ENCODE results near the gene MTMR10. TPM values are rescaled to one million over a fixed set of nuclear protein-coding genes. Genes with fewer than 3 reads are reported as not detected.

Gene MTMR10
- total RNA-seq, 2 experiments from 2014 or later = 9.7 to 10.5 TPM

DNA sequence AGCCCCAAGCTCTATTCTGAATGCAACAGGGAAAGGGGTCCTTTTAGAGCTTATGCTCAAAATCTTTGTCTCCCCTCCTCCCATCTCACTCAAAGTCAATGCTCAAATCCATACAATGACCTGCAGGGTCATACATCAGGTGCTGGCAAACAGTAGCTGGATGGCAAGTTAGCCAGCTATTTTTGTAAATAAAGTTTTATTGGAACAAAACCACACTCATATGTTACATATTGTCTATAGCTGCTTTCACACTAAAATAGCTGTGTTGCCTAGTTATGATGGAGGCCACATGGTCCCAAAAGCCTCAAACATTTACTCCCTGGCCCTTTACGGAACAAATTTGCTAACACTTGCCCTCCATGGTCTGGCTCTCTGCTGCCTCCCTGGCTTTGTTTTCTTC is 89.5 kb downstream of the MTMR10 start:
- Mint-ChIP-seq H3K9me3 (peaks cover 3% of the 10 kb centered on the region), H3K4me1 (ENCODE audit: low read depth) (peaks cover 28% of the 10 kb centered on the region), H3K4me3 (no peak overlapping the region), H3K36me3 (ENCODE audit: low read depth) (peaks cover 17% of the 10 kb centered on the region), H3K27me3 (ENCODE audit: low read depth) (no peaks in the 10 kb centered on the region), H3K27ac (no peak overlapping the region)
- no peak for DNase-seq
- CTCF ChIA-PET = interaction anchor here (2.4 kb wide), 1 partner anchor 227 kb away, joined by 6 read pairs; no protein-coding TSS in a partner anchor
- intact Hi-C loops (cut with micrococcal nuclease) = loop anchor here (5.0 kb wide), 1 partner anchor 585 kb away; no protein-coding TSS in a partner anchor

DNA sequence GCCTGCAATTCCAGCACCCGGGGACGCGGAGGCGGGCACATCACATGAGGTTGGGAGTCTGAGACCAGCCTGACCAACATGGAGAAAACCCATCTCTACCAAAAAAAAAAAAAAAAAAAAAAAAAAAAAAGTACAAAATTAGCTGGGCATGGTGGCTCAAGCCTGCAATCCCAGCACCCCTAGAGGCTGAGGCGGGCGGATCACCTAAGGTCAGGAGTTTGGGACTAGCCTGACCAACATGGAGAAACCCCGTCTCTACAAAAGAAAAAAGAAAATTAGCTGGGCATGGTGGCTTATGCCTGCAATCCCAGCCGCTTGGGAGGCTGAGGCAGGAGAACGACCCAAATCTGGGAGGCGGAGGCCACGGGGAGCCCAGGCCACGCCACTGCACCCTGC is 95.2 kb downstream of the MTMR10 start:
- Mint-ChIP-seq H3K27ac (no peak overlapping the region), H3K4me3 (no peak overlapping the region), H3K27me3 (ENCODE audit: low read depth) (peaks cover 1% of the 10 kb centered on the region), H3K36me3 (ENCODE audit: low read depth) (no peaks in the 10 kb centered on the region), H3K9me3 (no peaks in the 10 kb centered on the region), H3K4me1 (ENCODE audit: low read depth) (peaks cover 4% of the 10 kb centered on the region)
- intact Hi-C loops (cut with micrococcal nuclease) = no loop called here
- CTCF ChIA-PET = interaction anchor here (0.6 to 0.7 kb wide), 2 partner anchors 12 to 21 kb away, joined by 3 to 4 read pairs; no protein-coding TSS in a partner anchor
- no peak for DNase-seq

DNA sequence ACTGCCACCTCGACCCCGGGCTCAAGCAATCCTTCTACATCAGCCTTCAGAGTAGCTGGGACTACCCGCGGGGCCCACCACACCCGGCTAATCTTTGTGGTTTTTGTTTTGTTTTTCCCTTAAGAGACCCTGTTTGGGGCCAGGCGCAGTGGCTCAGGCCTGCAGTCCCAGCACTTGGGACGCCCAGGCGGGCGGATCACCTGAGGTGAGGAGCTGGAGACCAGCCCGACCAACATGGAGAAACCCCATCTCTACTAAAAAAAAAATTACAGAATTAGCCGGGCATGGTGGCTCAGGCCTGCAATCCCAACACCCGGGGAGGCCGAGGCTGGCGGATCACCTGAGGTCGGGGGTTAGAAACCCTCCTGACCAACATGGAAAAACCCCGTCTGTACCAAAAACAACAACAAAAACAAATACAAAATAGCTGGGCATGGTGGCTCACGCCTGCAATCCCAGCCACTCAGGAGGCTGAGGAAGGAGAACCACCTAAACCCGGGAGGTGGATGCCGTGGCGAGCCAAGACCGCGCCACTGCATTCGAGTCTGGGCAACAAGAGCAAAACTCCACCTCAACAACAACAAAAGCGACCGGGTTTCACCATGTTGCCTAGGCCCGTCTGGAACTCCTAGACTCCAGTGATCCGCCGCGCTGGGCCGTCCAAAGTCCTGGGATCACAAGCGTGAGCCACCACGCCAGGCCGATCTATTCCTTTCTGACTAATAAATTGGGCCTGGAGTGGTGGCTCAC is 95.8 kb downstream of the MTMR10 start:
- no peak for DNase-seq
- peaks cover 4% of the 10 kb centered on the region for H3K4me1 Mint-ChIP-seq (ENCODE audit: low read depth)
- intact Hi-C loops (cut with micrococcal nuclease) = no loop called here
- H3K4me3 Mint-ChIP-seq = no peak overlapping the region
- no peaks in the 10 kb centered on the region for H3K9me3 Mint-ChIP-seq
- H3K27ac Mint-ChIP-seq = no peak overlapping the region
- CTCF ChIA-PET = interaction anchor here (0.6 to 2.4 kb wide), 4 partner anchors 8 to 234 kb away, joined by 3 to 11 read pairs (median 6); partner anchors contain the start of gene FAN1
- no peaks in the 10 kb centered on the region for H3K36me3 Mint-ChIP-seq (ENCODE audit: low read depth)
- H3K27me3 Mint-ChIP-seq (ENCODE audit: low read depth) = peaks cover 1% of the 10 kb centered on the region

DNA sequence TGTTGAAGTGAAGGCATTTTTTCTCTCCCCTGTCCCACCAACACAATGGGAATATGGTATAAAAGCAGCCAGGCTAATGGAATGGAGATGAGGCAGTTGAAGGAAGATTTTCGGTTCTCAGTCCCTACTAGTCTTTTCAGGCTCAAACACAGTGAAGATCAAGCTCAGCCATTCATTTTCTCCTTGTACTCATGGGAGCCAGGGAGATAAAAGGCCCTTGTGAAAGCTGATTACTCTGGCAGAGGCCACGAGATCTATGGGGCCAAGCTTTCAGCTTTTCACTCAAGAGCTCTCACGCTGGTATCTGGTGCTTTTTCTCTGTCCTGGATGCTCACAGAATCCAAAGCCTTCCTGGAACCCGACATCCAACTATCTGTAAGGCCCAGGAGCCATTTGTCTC is 102.2 kb downstream of the MTMR10 start:
- H3K4me1 Mint-ChIP-seq (ENCODE audit: low read depth) = peaks cover under 1% of the 10 kb centered on the region
- H3K4me3 Mint-ChIP-seq = no peak overlapping the region
- no peaks in the 10 kb centered on the region for H3K9me3 Mint-ChIP-seq
- intact Hi-C loops (cut with micrococcal nuclease) = no loop called here
- no peak for DNase-seq
- no peaks in the 10 kb centered on the region for H3K36me3 Mint-ChIP-seq (ENCODE audit: low read depth)
- peaks cover 1% of the 10 kb centered on the region for H3K27me3 Mint-ChIP-seq (ENCODE audit: low read depth)
- H3K27ac Mint-ChIP-seq = no peak overlapping the region
- CTCF ChIA-PET = no interaction called here

Other genes starting within 250 kb of the MTMR10 start
- gene FAN1, start 87.7 kb downstream of the MTMR10 start, total RNA-seq = 10 to 100 TPM; 13.8 to 14.5 TPM
- gene TRPM1, start 110.1 kb upstream of the MTMR10 start, total RNA-seq = not detected